DMS53 treated with DMSO at 0.1 percent for 48 hours (cell line): ENCODE measurements around the gene TMEM187.

Experiments
- DNase-seq: peaks from one replicate; lab custom pipeline; 2025; ENCODE audit not compliant: unreplicated experiment; lab: John Stamatoyannopoulos, UW

TMEM187 gene

GRCh38 chrX:154018518-154019060, 46.0 kb downstream of the TMEM187 start:
- no peak for DNase-seq

DNA sequence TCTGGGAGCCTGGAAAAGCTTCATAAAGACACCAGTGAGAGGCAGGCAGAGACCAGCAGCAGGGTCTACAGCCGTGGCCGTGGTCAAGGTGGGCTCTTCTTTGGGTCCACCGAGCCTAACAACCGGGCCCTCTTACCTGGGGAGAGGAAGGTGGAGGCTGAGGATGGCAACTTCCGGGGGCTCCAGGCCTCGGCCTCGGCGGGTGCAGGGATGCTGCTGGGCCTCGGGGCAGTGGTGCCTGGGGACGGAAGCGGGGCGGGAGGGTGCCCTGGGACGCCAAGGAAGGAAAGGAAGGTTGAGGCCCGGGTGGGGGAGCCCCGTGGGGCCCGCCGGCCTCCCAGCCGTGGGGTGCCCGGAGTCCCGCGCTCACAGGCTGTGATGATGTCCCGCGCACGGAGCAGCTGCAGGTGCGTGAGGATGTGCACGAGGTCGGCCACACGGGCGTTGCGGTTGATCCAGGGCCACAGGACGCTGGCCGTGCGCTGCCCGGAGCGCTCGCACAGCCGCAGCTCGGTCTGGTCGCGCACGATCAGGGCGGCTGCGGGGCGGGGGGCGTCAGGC, 46.6 kb downstream of the TMEM187 start:
- no peak for DNase-seq

DNA sequence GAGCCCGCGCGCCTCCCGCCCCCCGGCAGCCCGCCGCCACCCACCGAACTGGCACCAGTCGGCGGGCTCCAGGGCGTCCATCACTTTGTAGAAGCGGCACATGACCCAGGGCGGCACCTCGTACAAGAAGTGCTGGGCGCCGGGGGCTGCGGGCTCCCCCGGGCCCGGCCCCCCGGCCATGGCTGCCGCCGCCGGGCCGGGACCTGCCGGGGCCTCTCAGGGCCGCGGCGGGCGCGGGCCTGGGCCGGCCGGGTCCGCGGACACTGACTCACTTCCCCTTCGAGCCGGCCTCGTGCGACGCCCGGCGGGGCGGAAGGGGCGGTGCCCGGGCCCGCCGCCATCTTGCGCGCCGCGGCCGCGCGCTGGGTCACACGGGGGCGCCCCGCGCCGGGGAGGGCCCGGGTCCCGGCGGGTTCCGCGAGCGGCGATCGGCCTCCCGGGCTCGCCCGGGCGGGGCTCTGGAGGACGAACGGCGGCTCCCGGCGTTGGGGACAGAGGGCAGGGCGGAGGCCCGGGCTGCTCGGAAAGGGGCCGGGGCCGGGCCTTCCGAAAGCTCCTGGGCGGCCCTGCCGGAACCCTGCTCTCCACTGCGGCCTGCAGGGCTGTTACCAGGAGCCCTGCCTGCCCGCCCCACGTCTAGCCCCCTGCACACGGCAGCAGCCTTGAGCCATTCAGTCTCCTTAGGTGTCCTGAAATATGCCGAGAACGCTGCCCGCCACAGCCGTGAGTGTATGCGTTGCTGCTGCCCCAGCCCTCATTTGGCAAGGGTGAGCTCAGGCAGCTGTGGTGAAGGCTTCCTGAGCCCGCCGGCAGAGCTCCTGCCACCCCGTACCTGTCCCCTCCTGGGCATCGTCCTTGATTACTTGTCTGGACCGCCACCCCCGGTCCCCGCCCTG, 47.3 kb downstream of the TMEM187 start, which contains the start of gene IRAK1:
TSS of gene IRAK1 (minus strand) at position 270 of the 896 bp plus-strand sequence. CDS start at position 180, 90 bp downstream.
- DNase-seq, result peak; percentile 21

DNA sequence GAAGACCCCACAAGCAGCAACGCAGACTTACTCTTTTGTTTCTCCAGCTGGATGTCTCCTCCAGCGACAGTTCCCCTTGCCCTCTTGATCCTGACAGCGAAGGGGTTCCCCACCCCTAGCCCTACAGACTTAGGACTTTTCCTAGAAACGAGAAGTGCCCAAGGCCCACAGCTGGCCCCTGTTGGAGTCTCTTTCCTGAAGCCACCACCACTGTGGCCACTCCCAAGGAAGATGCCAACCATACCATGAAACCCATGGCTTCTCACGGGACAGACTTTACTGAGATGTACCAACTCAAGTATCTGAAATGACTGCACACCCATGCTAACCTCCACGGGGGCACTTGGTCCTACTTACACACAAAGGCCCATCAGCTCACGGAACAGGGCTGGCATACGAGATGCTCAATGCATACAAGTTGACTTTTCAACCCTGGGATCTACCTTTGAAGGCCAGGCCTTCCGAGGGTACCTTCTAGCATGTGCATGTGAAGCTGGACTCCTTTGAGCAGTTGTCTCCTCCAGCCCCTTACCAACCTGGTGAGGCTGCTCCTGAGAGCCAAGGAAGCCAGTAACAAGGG, 48.1 kb downstream of the TMEM187 start:
- DNase-seq, result no peak

GRCh38 chrX:154021131-154021611, 48.6 kb downstream of the TMEM187 start:
- no peak for DNase-seq

DNA sequence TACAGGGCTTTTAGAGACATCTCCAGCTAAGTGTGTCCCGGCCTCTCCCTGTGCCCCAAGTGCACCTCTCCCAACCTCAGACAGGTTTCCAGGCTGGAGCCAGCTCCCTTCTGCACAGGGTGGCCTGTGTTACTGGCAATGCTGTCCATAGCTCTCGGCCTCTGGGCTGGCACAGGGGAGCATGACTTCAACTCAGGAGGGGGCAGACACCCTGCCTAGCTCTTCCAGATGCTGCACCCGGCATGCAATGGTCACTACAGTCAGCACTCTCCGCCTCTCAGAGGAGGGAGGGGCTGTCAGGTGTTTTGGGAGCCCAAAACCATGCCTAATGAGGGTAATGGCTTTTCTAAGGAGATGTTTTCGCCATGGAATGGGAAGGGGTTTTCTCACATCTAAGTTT, 49.6 kb downstream of the TMEM187 start:
- no peak for DNase-seq

- DNase-seq, result no peak
Measured at GRCh38 chrX:154023276-154024000, 50.9 kb downstream of the TMEM187 start.

GRCh38 chrX:154024271-154024670, 51.7 kb downstream of the TMEM187 start:
- no peak for DNase-seq

- no peak for DNase-seq
Measured at GRCh38 chrX:154025230-154025629, 52.7 kb downstream of the TMEM187 start.

- no peak for DNase-seq
Measured at GRCh38 chrX:154026136-154027021, 53.8 kb downstream of the TMEM187 start.

DNA sequence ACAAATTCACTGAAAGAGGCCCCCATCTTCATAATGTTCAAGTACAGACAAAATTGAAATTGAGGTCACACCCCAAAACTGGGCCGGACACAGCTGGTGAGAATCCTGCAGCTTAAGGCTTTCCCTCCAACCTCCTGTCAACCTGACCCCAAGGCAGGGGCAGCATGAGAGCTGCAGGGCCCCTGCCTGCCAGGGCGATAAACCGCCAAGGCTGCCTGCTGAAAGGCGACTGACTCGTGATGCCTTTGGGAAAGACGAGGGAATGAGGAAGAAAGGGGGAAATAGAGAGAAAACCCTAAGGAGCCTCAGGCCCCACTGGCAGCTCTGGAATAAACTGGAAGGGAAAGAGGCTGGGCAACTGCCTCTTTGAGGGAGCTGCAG, 54.5 kb downstream of the TMEM187 start:
- DNase-seq, result no peak

- DNase-seq, result no peak
Measured at GRCh38 chrX:154027986-154028385, 55.4 kb downstream of the TMEM187 start.

GRCh38 chrX:154028502-154029184, 56.1 kb downstream of the TMEM187 start:
- DNase-seq, result no peak

GRCh38 chrX:154029439-154029838, 56.9 kb downstream of the TMEM187 start:
- DNase-seq, result no peak

DNA sequence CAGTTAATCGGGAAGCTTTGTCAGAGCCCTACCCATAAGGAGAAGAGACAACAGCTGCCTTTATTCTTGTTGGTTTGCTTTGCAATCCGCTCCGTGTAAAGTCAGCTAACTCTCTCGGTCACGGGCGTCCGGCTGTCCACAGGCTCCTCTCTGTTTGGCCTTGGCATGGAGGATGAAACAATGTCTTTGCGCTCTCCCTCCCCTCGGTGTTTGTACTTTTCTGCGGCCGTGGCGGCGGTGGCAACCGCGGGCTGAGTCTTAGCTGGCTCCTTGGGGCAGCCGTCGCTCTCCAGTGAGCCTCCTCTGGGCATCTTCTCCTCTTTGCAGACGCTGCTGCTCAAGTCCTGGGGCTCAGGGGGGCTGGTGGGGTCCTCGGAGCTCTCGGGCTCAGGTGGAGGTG, 57.7 kb downstream of the TMEM187 start:
- DNase-seq, result no peak

DNA sequence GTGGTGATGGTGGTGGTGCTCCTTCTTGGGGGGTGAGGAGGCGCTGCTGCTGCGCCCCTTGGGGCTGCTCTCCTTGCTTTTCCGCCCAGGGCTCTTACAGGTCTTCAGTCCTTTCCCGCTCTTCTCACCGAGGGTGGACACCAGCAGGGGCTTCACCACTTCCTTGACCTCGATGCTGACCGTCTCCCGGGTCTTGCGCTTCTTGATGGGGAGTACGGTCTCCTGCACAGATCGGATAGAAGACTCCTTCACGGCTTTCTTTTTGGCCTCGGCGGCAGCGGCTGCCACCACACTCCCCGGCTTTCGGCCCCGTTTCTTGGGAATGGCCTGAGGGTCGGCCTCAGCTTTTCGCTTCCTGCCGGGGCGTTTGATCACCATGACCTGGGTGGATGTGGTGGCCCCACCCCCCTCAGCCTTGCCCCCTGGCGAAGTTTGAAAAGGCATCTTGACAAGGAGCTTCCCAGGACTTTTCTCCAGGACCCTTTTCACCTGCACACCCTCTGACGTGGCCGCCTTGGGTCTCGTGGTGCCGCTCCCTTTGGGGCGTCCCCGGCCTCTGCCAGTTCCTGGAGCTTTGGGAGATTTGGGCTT, 58.3 kb downstream of the TMEM187 start:
- no peak for DNase-seq

- DNase-seq, result no peak
Measured at GRCh38 chrX:154032160-154032559, 59.6 kb downstream of the TMEM187 start.

DNA sequence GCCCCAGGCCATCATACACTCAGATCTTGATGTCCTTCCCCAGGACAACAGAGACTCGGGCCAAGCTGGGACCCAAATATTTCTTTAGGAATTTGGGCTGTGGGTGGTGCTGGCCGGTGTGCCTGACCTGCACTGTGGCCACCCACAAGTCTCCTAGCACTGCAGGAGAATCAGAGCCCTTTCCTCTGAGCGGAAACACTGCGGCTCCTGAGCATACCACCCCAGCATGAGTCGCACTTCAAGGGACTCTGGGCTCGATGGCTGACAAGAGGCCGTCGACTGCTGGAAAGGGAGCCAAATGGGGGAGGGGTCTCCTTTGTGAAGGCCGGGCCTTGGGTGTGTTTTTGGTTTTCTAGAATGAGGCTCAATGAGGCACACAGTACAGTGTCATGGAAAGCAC, 60.1 kb downstream of the TMEM187 start:
- no peak for DNase-seq
